DMS153 treated with DMSO at 0.1 percent for 48 hours (cell line): ENCODE data around the gene MPZ.

Source experiments
- DNase-seq: peaks from one replicate; lab custom pipeline; 2025; ENCODE audit not compliant: unreplicated experiment; lab: John Stamatoyannopoulos, UW

Gene MPZ

DNA sequence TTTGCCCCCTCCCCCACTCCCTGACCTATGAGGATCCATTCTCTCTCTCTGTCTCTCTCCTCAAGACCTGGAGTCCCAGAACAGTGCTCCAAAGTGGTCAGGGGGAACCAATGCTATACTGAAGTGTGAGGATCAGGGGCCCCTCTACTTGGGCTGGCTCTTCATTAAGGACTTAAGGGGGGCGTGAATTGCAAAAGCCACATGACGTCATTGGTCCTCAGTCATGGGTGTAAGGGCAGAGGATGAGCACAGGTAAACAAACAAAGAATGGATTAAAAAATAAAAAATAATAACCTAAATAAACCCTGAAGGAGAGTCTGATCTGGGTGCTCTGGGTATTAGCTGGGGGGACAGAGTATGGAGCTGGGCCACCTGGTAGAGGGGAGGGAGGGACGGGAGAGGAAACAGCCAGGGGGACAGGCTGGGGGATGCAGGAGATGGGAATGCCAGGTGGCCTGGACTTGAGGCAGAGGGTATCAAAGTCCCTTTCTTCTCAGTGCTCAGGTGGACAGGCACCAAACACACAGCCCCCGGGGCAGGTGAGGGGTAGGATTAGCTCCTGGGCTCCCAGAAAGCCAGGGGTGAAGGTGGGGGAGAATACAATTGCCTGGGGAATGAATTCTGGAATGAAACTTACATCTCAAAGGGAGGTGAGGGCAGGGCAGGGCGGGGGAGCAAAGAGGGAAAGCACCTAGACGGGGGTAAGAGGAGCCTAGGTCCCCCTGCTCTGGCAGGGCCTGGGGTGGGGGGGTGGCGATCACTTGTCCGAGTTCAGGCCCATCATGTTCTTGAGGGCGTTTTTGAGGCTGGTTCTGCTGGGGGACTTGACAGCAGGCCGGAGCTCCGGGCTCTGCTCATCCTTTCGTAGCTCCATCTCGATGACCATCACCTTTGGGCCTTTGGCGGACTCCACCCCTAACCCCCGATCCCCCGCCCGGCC is 4.6 kb downstream of the MPZ start:
- DNase-seq: no peak

DNA sequence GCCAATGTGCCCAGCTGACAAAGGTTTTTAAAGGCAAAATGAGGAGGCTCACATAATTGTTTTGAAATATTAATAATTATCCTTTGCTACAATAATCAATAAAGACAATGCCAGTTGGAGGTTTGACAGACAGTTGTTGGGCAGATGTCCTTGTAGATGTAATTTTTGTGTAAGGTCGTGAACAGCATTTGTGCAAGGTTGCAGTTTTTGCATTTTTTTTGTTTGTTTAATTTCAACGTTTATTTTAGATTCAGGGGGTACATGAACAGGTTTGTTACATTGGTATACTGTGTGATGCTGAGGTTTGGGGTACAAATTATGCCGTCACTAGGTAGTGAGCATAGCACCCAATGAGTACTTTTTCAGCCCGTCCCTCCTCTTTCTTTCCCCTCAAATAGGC is 9.3 kb downstream of the MPZ start:
- DNase-seq: no peak

DNA sequence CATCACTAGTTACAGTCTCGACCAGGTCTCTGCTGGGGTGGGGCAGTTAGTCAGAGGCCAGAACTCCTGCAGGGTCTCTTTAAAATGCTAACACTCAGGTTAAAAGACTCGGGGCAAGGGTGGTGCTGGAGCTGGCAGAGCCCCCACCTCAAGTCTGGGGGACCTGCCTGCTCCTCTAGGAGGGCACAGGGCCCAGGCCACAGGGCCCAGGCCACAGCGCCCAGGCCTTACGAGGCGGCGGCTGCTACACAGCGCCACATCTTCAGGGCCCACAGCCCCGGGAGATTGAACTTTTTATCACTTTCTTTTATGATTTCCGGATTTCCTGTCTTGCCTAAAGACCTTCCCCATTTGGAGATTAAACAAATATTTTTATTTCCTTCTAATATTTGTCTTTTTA is 10.4 kb downstream of the MPZ start:
- DNase-seq: no peak

DNA sequence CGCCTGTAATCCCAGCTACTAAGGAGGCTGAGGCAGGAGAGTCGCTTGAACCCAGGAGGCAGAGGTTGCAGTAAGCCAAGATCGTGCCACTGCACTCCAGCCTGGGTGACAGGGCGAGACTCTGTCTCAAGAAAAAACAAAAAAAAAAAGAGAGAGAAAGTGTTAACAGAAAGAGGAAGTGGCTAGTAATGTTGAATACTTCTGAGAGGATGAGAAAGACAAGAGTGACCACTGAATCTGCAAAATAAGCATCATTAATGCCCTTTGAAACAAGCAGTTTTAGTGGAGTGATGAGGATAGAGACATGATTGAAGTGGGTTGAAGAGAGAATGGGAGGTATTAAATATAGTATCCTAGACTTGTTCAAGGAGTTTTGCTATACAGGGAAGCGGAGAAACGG is 11.7 kb downstream of the MPZ start:
- no peak for DNase-seq

DNA sequence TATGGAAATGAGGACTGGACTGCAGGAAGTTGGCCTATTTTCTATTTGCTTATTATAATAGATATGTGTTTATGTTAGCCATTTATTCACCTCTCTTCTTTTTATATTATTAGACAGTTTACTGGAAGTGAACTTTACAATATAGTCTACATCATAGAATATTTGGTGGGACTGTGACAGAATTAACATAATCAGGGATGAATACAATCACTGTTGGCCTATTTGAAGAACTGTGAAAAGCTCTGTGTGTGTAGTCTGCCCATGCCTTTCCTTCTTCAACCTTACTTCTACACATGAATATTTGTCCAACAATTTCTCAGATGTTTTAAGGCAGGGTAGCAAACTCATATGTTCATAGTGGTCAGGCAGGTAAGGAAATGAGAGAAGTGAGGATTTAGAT is 12.4 kb downstream of the MPZ start:
- no peak for DNase-seq

DNA sequence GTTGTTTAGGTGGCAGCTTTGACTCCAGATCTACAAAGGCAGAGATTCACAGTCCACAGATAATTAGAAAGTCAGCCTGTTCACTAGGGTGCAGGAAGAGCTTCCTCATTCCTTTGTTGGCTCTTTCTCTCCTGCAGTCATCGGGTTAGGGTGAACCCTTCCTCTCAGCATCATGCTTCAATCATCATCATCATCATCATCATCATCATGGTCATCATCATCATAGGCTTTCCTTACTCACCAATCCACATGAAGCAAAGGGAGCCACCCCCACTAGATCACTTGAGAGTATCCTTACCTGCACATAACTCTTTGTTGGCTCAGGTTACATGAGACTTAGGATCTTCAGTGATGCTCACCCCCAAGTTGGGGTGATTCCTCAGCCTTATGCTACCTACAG is 19.0 kb downstream of the MPZ start:
- DNase-seq: no peak

DNA sequence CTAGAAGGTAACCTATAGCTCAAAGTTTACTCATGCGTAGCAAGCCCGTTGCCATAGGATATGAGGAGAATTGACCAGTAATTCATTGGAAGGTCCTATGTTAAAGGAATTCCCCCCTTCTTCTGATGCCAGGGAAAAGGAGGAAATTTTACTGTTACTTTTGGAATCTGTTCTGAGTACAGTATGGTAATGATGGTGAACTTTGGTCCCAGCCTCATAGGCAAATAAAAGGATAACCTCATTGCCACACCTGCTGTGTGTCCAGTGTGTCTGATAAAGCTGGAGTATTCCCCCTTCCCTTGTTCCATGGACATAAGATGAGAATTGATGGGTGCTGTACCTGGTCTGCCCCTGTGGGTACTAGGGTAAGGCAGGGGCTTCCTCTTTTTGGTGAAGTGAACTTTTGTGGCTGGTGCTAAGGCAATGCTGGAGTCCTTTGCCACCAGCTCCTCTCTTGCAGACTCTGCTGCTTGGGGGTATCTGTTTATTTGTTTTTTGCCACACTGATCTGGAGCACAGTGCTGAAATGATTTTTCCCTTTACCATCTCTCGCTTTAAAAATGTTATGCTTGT is 22.2 kb downstream of the MPZ start:
- no peak for DNase-seq

DNA sequence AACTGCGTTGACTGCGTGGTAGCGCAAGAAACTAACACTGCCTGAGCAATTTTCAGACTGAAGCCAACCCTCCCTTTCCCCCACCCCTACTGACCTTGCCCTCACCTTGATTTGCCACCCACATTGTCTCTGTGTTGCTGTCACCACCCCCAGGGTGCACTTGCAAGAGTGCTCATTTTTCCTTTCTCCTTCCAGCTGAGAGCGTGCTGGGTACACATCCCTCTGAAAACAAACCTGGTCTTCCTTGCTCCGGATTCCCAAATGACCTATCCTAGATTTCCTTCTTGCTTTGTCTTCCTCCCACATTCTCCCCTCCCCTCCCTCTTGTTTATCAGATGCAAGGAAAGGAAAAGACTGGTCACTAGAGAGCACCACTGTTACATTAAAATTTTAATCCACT is 24.2 kb downstream of the MPZ start:
- no peak for DNase-seq

DNA sequence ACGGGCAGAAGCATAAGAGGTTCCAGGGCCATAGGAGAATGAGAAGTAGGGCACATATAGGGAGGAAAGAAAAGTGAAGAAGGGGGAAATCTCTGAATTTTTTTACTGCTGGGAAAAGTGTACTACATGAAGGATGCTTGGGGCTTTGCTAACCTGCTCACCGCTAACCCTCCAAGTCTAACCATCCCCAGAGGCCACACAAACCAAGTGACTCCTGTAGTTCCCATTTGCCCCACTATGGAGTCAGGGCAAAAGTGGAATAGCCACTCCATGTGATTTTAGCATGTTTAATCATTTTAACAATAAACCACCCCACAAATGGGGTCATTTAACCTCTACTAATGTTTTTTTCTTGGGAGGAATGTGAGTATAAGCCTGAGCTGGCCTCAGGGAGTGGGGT is 24.7 kb downstream of the MPZ start:
- DNase-seq: no peak

DNA sequence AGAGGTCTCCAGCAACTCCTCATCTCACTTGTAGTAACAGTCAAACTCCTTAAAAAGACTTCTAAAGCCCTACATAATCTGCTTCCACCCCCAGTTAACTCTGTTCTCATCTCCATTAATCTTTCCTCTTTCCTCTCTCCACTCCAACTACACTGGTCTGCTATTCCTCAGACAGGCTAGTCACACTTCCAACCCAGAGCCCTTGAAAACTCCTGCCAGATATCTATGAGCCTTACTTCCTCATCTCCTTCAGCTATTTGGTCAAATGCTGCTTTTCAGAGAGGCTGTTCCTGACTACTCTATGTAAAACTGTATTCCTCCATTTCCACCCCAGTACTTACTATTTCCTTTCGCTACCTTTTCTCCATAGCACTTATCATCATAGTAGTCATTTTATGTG is 26.8 kb downstream of the MPZ start:
- DNase-seq: no peak

DNA sequence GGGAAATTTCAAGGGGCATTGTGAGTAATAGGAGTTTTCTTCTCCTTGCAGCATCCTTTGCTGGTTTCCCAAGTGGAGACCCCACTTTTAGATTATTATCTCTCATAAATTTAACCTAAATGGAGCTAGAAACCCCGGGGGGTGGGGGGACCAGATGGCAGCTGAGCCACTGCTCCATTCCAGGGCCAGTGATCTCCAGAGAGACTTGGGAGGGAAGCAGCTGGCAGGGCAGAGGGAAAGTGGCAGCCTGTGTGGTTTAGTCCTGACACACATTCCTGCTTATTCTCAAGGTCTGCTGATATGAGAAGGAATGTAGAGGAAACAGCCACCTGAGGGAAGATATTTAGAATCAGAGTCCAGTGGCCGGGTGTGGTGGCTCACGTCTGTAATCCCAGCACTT is 34.9 kb downstream of the MPZ start:
- DNase-seq: no peak

DNA sequence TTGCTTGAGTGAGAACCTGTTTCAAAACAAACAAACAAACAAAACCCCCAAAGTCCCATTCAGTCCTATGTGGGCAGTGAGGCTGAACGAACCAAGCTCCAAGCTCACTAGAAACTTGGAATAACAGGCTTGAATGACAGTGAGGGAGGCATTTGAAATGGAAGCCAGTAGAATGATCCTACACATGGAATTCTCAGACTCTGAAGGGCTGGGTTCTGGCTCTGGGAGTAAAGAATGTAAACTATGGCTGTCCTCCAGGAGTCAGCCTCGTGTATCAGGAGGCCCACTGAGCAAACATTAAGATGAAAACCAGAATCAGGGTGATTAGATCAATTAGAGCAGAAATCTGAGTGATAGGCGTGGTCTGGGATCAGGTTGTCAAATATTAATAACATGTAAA is 36.4 kb downstream of the MPZ start:
- no peak for DNase-seq

DNA sequence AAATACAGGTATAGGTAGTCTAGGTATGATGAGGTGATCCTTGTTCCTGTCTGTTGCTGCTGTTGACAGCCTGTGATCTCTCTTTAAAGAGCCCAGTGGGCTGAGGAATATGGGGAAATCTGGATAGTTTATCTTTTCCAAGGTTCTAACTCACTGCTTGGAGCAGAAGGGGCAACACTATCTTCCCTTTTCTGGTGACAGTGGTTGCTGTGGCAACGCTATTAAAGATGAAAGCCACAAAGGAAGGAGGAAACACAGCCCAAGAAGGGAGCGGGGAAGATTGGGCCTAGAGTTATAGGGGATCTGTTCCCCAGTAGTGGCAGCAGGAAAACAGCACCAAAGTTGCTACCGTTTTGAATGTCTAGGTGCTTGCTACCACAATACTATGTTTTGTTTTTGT is 42.4 kb downstream of the MPZ start:
- no peak for DNase-seq

DNA sequence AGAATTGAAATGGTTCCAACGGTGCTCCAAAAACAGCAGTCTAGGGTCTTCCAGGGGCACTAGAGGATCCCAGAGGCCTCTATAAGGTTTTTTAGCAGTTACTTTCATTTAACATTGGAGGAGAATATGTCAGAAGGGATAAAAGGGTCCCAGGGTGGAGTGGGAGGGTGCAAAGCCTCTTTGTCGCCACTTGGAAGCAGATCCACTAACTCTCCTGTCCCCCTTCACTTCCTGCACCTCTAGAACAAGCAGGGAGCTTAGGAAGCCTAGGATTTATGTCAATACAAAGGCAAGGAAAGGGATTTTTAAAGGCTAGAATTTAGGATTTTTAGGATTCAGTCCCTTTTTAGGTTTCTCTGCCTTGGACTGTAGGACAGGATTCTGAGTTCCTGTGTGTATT is 42.9 kb downstream of the MPZ start:
- DNase-seq: no peak

DNA sequence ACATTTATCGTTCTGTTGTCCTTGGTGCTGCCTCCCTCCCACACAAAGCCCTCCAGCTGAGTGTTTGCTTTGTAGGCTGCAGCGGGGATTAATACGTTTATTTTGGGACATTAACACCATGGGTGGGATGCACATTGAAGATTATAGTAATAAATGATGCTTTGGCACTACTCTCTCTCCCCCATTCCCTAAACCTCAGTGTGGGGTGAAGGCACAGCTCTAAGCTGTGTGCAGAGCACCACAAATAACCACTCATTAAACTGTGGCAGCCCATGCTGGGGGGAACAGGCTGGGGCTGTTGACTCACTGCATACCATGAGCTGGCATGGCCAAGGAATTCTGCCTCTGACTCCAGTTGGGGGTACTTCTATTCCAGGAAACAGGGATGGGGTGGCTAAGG is 43.6 kb downstream of the MPZ start:
- DNase-seq: no peak

DNA sequence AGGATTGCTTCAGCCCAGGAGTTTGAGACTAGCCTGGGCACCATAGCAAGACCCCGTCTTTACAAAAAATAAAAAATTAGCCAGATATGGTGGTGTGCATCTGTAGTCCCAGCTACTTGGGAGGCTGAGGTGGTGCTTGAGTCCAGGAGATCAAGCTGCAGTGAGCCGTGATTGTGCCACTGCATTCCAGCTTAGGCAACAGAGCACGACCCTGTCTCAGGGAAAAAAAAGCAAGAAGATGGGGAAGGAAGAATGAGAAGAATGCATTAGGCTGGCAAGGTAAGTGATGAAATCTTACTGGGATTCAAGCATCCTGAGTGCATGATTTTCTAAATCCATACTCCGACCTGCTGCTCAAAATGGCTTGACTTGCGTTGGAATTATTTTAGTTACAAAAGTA is 44.5 kb downstream of the MPZ start:
- DNase-seq: no peak

DNA sequence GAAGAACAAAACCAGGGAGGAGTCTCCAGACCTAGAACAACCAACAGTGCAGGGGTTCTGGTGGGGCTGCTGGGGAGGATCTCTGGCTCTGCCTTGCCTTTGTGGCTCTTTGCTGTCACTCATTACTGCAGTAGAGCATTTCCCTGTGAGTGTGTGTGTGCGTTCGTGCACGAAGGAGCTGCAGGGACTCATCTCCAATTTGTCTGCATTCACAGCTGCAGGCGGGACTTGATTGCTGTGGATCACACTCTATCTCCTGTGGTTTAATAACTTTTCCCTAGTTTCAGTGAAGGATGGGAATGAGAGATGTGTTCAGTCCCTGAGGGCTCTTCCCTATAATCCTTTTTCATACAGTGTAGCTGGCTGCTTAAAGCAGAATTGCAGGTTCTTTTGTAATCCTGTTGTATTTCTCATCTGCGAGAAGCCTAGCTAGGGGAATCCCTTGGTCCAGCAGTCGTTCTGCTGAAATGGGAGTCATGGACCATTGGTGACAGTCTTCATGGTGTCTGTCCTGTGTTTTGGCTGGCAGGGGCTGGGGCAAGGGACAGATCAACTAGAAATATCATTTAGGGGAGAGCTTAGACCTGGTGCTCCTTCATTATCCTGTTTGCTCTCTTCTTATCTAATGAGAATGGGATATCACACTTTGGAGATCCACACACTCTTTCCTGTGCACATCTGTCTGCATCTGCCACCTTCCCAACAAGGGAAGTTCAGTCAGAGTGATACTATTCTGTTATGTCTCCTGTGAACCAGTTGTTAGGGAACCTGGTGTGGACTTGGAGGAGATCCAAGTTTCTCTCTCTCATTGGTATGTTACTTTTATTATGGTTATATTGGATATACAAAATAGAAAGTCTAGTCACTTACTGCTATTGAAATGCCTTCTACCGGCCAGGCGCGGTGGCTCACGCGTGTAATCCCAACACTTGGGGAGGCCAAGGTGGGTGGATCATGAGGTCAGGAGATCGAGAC is 48.2 kb downstream of the MPZ start:
- no peak for DNase-seq

DNA sequence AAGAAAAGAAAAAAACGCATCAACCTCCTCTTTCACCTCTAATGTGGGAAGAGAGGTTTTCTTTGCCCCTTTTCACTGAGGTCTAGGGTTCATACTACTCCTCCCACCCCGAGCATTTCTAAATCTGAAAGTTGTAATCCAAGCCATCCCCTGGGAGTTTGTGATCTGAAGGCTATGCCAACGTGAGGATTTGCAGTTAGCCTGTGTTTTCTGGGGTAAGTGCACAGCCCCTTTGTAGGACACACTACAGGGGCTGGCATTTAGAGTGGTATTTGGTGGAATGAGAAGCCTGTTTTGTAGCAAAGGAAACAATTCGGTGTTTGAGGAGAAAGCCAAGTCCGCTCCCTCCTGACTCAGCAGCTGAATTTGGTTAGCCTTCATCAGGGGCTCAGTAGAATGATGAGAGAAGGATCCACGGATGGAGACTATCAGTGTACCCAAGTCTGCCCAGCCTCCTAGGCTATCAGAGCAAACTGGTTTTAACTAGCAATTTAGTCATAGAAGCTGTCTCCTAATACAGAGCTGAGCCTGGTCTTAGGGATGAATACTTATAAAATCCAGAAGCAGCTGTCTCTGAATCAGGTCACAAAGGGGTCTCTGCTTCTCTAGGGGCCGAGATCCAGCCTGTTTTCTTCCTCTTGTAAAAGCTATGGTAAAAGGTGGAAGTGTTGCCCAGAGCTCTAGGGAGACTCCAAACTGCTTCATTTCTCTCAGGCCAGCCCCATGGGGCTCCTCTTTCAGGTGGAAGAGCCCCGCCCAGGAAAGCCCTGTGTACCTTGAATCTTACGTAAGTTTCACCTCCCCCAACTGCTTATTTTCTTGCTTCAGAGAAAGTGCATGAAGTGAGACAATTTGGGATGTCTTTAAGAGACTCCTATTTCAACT is 49.1 kb downstream of the MPZ start:
- no peak for DNase-seq

DNA sequence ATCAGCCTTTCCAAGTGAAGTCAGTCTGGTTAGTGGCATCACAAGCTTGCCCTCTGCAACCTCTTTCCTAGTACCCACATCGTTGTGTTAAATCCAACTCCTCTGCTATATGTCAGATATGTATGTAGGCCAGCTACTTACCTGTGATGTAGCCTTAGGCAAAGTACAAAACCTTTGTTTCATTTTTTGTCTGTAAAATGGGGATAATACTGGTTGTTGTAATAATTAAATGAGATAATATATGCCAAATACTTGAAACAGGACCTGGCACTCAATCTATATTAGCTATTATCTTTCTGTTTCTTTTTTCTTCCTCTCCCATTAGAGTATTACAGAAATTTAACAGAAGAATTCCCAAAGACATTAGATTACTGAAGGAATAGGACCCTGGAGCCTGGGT is 50.0 kb downstream of the MPZ start:
- DNase-seq: no peak

DNA sequence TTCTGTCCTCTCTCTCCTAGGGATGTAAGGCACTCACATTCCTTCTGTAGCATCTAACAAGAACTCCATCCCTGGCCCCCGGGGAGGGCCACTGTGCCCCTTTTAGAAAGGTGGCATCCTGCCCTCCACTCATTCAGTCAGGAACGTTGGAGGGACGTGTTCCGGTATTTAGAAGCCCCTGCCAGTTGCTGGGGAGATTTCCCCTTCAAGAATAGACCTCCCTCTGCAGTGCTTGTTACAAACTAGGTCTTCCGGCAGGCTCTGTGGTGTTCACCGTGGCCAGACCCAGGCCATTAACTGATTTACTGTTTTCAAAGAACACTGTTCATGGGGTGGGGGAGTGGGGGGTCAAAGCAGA is 50.4 kb downstream of the MPZ start:
- no peak for DNase-seq
